Neuronal stem cell (in vitro differentiated cells): ENCODE data around the gene DTWD1.

Experiments
- DNase-seq: peaks from one replicate; pipeline ENCODE4 v3.0.0-alpha.2; 2013; ENCODE audit warnings: low spot score
- H2AFZ ChIP-seq: one replicate; pipeline ENCODE4 v1.6.1; 2013; ENCODE audit warnings: mild to moderate bottlenecking, low read length, inconsistent platforms
- H2AK5ac ChIP-seq: 2 replicates; pipeline ENCODE4 v1.6.1; 2013; ENCODE audit warnings: low read depth, mild to moderate bottlenecking, inconsistent platforms, low read length, moderate library complexity, mixed read lengths
- H2BK120ac ChIP-seq: 2 replicates; pipeline ENCODE4 v1.6.1; 2013; ENCODE audit warnings: low read depth, mild to moderate bottlenecking, inconsistent platforms, low read length, moderate library complexity, mixed read lengths
- H2BK12ac ChIP-seq: one replicate; pipeline ENCODE4 v1.6.1; 2013; ENCODE audit warnings: low read length, inconsistent platforms
- H2BK15ac ChIP-seq: 2 replicates; pipeline ENCODE4 v1.6.1; 2013; ENCODE audit warnings: mild to moderate bottlenecking, low read length, inconsistent platforms, mixed read lengths
- H2BK5ac ChIP-seq: one replicate; pipeline ENCODE4 v1.6.1; 2013; ENCODE audit warnings: inconsistent platforms, mild to moderate bottlenecking, low read length, moderate library complexity
- H3K14ac ChIP-seq: one replicate; pipeline ENCODE4 v1.6.1; 2013; ENCODE audit warnings: low read length, inconsistent platforms
- H3K18ac ChIP-seq: 2 replicates; pipeline ENCODE4 v1.6.1; 2013; ENCODE audit warnings: low read length, inconsistent platforms
- H3K23ac ChIP-seq: 2 replicates; pipeline ENCODE4 v1.6.1; 2013; ENCODE audit warnings: low read depth, mild to moderate bottlenecking, mixed read lengths, low read length, inconsistent platforms; ENCODE audit not compliant: poor library complexity
- H3K27ac ChIP-seq: replicated peaks from 3 replicates; pipeline ENCODE4 v1.5.1; 2013; ENCODE audit warnings: low read length, inconsistent platforms
- H3K27me3 ChIP-seq, 3 experiments: 2 replicates each; pipeline ENCODE4 v1.6.1; 2013; ENCODE audit warnings: low read length in 3 of 3, mild to moderate bottlenecking in 2 of 3, inconsistent platforms in 1 of 3, low read depth in 1 of 3, mixed read lengths in 1 of 3, moderate library complexity in 1 of 3; ENCODE audit not compliant: control insufficient read depth in 3 of 3, insufficient read depth in 3 of 3
- H3K36me3 ChIP-seq, 2 donors: replicated peaks in 1 of 2; 2 replicates each; pipeline ENCODE4 v1.6.1; 2013; ENCODE audit warnings: low read length in 2 of 2; ENCODE audit not compliant: control insufficient read depth in 2 of 2, insufficient read depth in 2 of 2
- H3K4ac ChIP-seq: 2 replicates; pipeline ENCODE4 v1.6.1; 2013; ENCODE audit warnings: inconsistent platforms, mild to moderate bottlenecking, low read length, moderate library complexity
- H3K4me1 ChIP-seq, 2 donors: 1 replicate in 1 of 2; 2 replicates in 1 of 2; pipeline ENCODE4 v1.6.1; 2013; ENCODE audit warnings: low read length in 2 of 2, low read depth in 1 of 2; ENCODE audit not compliant: control insufficient read depth in 2 of 2, insufficient read depth in 1 of 2
- H3K4me2 ChIP-seq: one replicate; pipeline ENCODE4 v1.6.1; 2013; ENCODE audit warnings: mild to moderate bottlenecking, low read length, inconsistent platforms; ENCODE audit not compliant: insufficient read depth, poor library complexity, severe bottlenecking
- H3K4me3 ChIP-seq, 2 donors: 2 replicates each; pipeline ENCODE4 v1.5.1; 2013; ENCODE audit warnings: low read length in 2 of 2, mild to moderate bottlenecking in 2 of 2, inconsistent platforms in 1 of 2, moderate library complexity in 1 of 2
- H3K79me1 ChIP-seq: one replicate; pipeline ENCODE4 v1.6.1; 2013; ENCODE audit warnings: low read depth, mild to moderate bottlenecking, inconsistent platforms, low read length, moderate library complexity
- H3K9ac ChIP-seq: one replicate; pipeline ENCODE4 v1.6.1; 2013; ENCODE audit warnings: mild to moderate bottlenecking, low read depth, low read length, inconsistent platforms; ENCODE audit not compliant: poor library complexity
- H3K9me3 ChIP-seq, 2 donors: replicated peaks in 1 of 2; 2 replicates each; pipeline versions ENCODE3 to v1.6.1; 2013; ENCODE audit warnings: low read length in 2 of 2, mild to moderate bottlenecking in 2 of 2, inconsistent platforms in 1 of 2, low read depth in 1 of 2, mixed read lengths in 1 of 2, moderate library complexity in 1 of 2; ENCODE audit not compliant: control insufficient read depth in 2 of 2, insufficient read depth in 1 of 2
- H4K8ac ChIP-seq: one replicate; pipeline ENCODE4 v1.6.1; 2013; ENCODE audit warnings: low read depth, mild to moderate bottlenecking, inconsistent platforms, low read length, moderate library complexity
- H4K91ac ChIP-seq: one replicate; pipeline ENCODE4 v1.6.1; 2013; ENCODE audit warnings: low read length, low read depth, mild to moderate bottlenecking, inconsistent platforms; ENCODE audit not compliant: poor library complexity
- WGBS, 2 donors: extraction: QIAGEN DNeasy Blood & Tissue Kit; methylation state at CpG; one replicate each; pipeline ENCODE4 v1.1.7; 2013; ENCODE audit warnings: missing lambda C conversion rate in 2 of 2, mixed read lengths in 1 of 2; ENCODE audit not compliant: insufficient read length in 2 of 2, insufficient replicate concordance in 1 of 2; ENCODE audit errors: extremely low coverage in 2 of 2; 5-methylcytosine and 5-hydroxymethylcytosine counted together

The DTWD1 gene

GRCh38 chr15:49627407-49627877 lies 6.6 kb downstream of the DTWD1 start:
- no peak overlapping the region for H3K14ac ChIP-seq
- no peak overlapping the region for H2BK15ac ChIP-seq
- peaks cover 8 to 88% of the 10 kb centered on the region in 2 donors for H3K36me3 ChIP-seq
- H2BK5ac ChIP-seq, result no peak overlapping the region
- H3K9ac ChIP-seq, result no peak overlapping the region
- no peak overlapping the region for H2AK5ac ChIP-seq
- no peak overlapping the region for H3K23ac ChIP-seq
- H2AFZ ChIP-seq, result no peak overlapping the region
- no peak overlapping the region for H3K4me2 ChIP-seq
- peaks cover 6 to 38% of the 10 kb centered on the region in 2 donors for H3K9me3 ChIP-seq
- H3K4me1 ChIP-seq, result no peaks in the 10 kb centered on the region
- no peak overlapping the region for H3K18ac ChIP-seq
- no peak overlapping the region for H2BK12ac ChIP-seq
- H4K91ac ChIP-seq, result no peak overlapping the region
- no peak overlapping the region for H3K4me3 ChIP-seq
- H3K27ac ChIP-seq, result no peak overlapping the region
- no peak overlapping the region for H3K4ac ChIP-seq
- no CpG with 5 or more reads among the region's 1 CpG for WGBS, 2 donors
- H4K8ac ChIP-seq, result no peak overlapping the region
- no peak overlapping the region for H2BK120ac ChIP-seq
- H3K79me1 ChIP-seq, result no peaks in the 10 kb centered on the region
- no peaks in the 10 kb centered on the region for H3K27me3 ChIP-seq
- DNase-seq, result no peak

- Histone ChIP-seq H3K18ac (no peak overlapping the region), H3K14ac (no peak overlapping the region), H2BK120ac (no peak overlapping the region), H2BK5ac (no peak overlapping the region), H3K27ac (no peak overlapping the region), H4K8ac (no peak overlapping the region), H3K9ac (no peak overlapping the region), H4K91ac (no peak overlapping the region), H3K4me1 (no peaks in the 10 kb centered on the region), H3K9me3 (peaks cover 5 to 33% of the 10 kb centered on the region in 2 donors), H3K23ac (no peak overlapping the region), H2AK5ac (no peak overlapping the region), H3K4me3 (no peak overlapping the region), H3K36me3 (peaks cover 8 to 90% of the 10 kb centered on the region in 2 donors), H2AFZ (no peak overlapping the region), H2BK15ac (no peak overlapping the region), H3K4ac (no peak overlapping the region), H3K27me3 (no peaks in the 10 kb centered on the region), H3K79me1 (no peaks in the 10 kb centered on the region), H2BK12ac (no peak overlapping the region), H3K4me2 (no peak overlapping the region)
- no CpG with 5 or more reads among the region's 2 CpGs for WGBS, 2 donors
- no peak for DNase-seq
These were observed 7.5 kb downstream of the DTWD1 start for GRCh38 chr15:49628379-49628778.

GRCh38 chr15:49637857-49638256 lies 17.0 kb downstream of the DTWD1 start:
- no peak overlapping the region for H2AFZ ChIP-seq
- no CpG with 5 or more reads among the region's 4 CpGs for WGBS, 2 donors

GRCh38 chr15:49644364-49644794 lies 23.5 kb downstream of the DTWD1 start:
- no peak overlapping the region for H2BK120ac ChIP-seq
- no CpG with 5 or more reads among the region's 1 CpG for WGBS, 2 donors
- no peaks in the 10 kb centered on the region for H3K27me3 ChIP-seq
- H2BK15ac ChIP-seq, result no peak overlapping the region
- H3K4me1 ChIP-seq, result no peaks in the 10 kb centered on the region
- no peak overlapping the region for H3K18ac ChIP-seq
- H3K23ac ChIP-seq, result no peak overlapping the region
- H3K4me3 ChIP-seq, result no peak overlapping the region
- H3K36me3 ChIP-seq, result peaks cover 0 to 55% of the 10 kb centered on the region in 2 donors
- H2BK12ac ChIP-seq, result no peak overlapping the region
- no peak overlapping the region for H2AFZ ChIP-seq
- no peak overlapping the region for H4K8ac ChIP-seq
- H3K79me1 ChIP-seq, result no peaks in the 10 kb centered on the region
- H3K9me3 ChIP-seq, result no peaks in the 10 kb centered on the region
- H3K27ac ChIP-seq, result no peak overlapping the region
- DNase-seq, result no peak
- no peak overlapping the region for H3K9ac ChIP-seq
- H2AK5ac ChIP-seq, result no peak overlapping the region
- no peak overlapping the region for H3K4ac ChIP-seq
- no peak overlapping the region for H2BK5ac ChIP-seq
- H3K4me2 ChIP-seq, result no peak overlapping the region
- H3K14ac ChIP-seq, result no peak overlapping the region
- H4K91ac ChIP-seq, result no peak overlapping the region

More at GRCh38 chr15:49637857-49638256, 17.0 kb downstream of the DTWD1 start:
- no peak overlapping the region for H2BK5ac ChIP-seq
- H3K27ac ChIP-seq, result no peak overlapping the region
- peaks cover 2 to 68% of the 10 kb centered on the region in 2 donors for H3K36me3 ChIP-seq
- H2BK15ac ChIP-seq, result no peak overlapping the region
- H3K14ac ChIP-seq, result no peak overlapping the region
- H2BK12ac ChIP-seq, result no peak overlapping the region
- no peak overlapping the region for H3K4me2 ChIP-seq
- no peaks in the 10 kb centered on the region for H3K27me3 ChIP-seq
- H3K4me3 ChIP-seq, result no peak overlapping the region
- H4K8ac ChIP-seq, result no peak overlapping the region
- H3K79me1 ChIP-seq, result no peaks in the 10 kb centered on the region
- H3K9ac ChIP-seq, result no peak overlapping the region
- H3K23ac ChIP-seq, result no peak overlapping the region
- H3K9me3 ChIP-seq, result no peaks in the 10 kb centered on the region
- no peak for DNase-seq
- H3K18ac ChIP-seq, result no peak overlapping the region
- no peak overlapping the region for H3K4ac ChIP-seq
- H2AK5ac ChIP-seq, result no peak overlapping the region
- no peak overlapping the region for H4K91ac ChIP-seq
- peaks cover 0 to 3% of the 10 kb centered on the region in 2 donors for H3K4me1 ChIP-seq
- no peak overlapping the region for H2BK120ac ChIP-seq
